A549 (cell line): ENCODE measurements around the gene GPT2. TPM values are rescaled to one million over a fixed set of nuclear protein-coding genes. Genes with fewer than 3 reads are reported as not detected.

Experiments used
- ATAC-seq, 2 experiments: fragments of 200-7000 bp in 1 of 2; fragments of >200 bp in 1 of 2; cut with Nextera tagmentation in 1 of 2; cut with Tn5 transposase in 1 of 2; 3 replicates each; pipeline versions ENCODE4 v1.8.0 to v1.9.1; 2018 to 2020; ENCODE audit warnings: mild to moderate bottlenecking in 1 of 2, moderate library complexity in 1 of 2
- CTCF ChIA-PET: fragments of 300-600 bp; sonication (Branson Sonifier 250); formaldehyde crosslinking; extraction: SDS; loops from one replicate; lab custom pipeline; 2021; ENCODE audit warnings: antibody characterized with exemption, inconsistent platforms; lab: Yijun Ruan, JAX
- POLR2A ChIA-PET: fragments of 350-600 bp; formaldehyde crosslinking; extraction: SDS; loops from one replicate; lab custom pipeline; 2021; ENCODE audit warnings: antibody characterized with exemption, inconsistent platforms; lab: Yijun Ruan, JAX
- DNase-seq, 2 experiments: peaks; one replicate each; pipeline versions ENCODE4 v3.0.0 to v3.0.0-alpha.2; 2011 to 2016; ENCODE audit warnings: low read depth in 1 of 2, low spot score in 1 of 2
- FAIRE-seq: peaks from 2 replicates; lab custom pipeline; 2011; peaks lifted over from hg19 to GRCh38; lab: Jason Lieb, UNC
- H3K27ac ChIP-seq, 2 experiments: fragments of >200 bp; sonication (Bioruptor Twin); formaldehyde crosslinking; 3 replicates each; pipeline ENCODE4 v1.5.1; 2016 to 2017
- H3K4me1 ChIP-seq: fragments of >200 bp; sonication (Bioruptor Twin); formaldehyde crosslinking; 3 replicates; pipeline ENCODE4 v1.6.1; 2016
- H3K4me2 ChIP-seq: fragments of >200 bp; sonication (Bioruptor Twin); formaldehyde crosslinking; 3 replicates; pipeline ENCODE4 v1.6.1; 2016
- H3K4me3 ChIP-seq: fragments of >200 bp; sonication (Bioruptor Twin); formaldehyde crosslinking; 3 replicates; pipeline ENCODE4 v1.5.1; 2016
- H3K9me3 ChIP-seq: fragments of >200 bp; sonication (Bioruptor Twin); formaldehyde crosslinking; 3 replicates; pipeline ENCODE4 v1.6.1; 2016
- ATOH8 ChIP-seq: fragments of 250-450 bp; sonication (Bioruptor Pico); IDR thresholded peaks from 2 replicates; pipeline ENCODE4 v1.5.0; 2020; ENCODE audit warnings: low read depth, mild to moderate bottlenecking, moderate library complexity
- E2F6 ChIP-seq: IDR thresholded peaks from 2 replicates; pipeline ENCODE4 v1.6.1; 2012; ENCODE audit warnings: low read depth, borderline replicate concordance
- EP300 ChIP-seq, 2 experiments: fragments of >200 bp; sonication (Bioruptor Twin); formaldehyde crosslinking; IDR thresholded peaks; 2 replicates in 1 of 2; 3 replicates in 1 of 2; pipeline ENCODE4 v1.6.1; 2016 to 2017
- ESRRA ChIP-seq: fragments of 150-350 bp; IDR thresholded peaks from 2 replicates; pipeline ENCODE4 v1.6.1; 2014; ENCODE audit warnings: mild to moderate bottlenecking, low read length, borderline replicate concordance
- FOSB ChIP-seq: fragments of 250-450 bp; sonication (Bioruptor Pico); IDR thresholded peaks from 2 replicates; pipeline ENCODE4 v1.5.0; 2020; ENCODE audit warnings: mild to moderate bottlenecking, moderate library complexity
- FOSL2 ChIP-seq, 2 experiments: fragments of 450-650 bp in 1 of 2; fragments of >200 bp in 1 of 2; sonication (Bioruptor Twin) in 1 of 2; formaldehyde crosslinking; IDR thresholded peaks; 2 replicates each; pipeline versions ENCODE4 v1.5.0 to v1.6.1; 2016 to 2020; ENCODE audit warnings: mild to moderate bottlenecking in 1 of 2, moderate library complexity in 1 of 2
- FOXS1 ChIP-seq: fragments of 250-450 bp; sonication (Bioruptor Pico); IDR thresholded peaks from 2 replicates; pipeline ENCODE4 v1.5.0; 2020; ENCODE audit warnings: mild to moderate bottlenecking, moderate library complexity
- GATA3 ChIP-seq: IDR thresholded peaks from 2 replicates; pipeline ENCODE4 v1.6.1; 2012; ENCODE audit warnings: borderline replicate concordance
- HDAC2 ChIP-seq: fragments of 200-600 bp; sonication (generic); IDR thresholded peaks from 2 replicates; pipeline ENCODE4 v1.6.1; 2016
- HES2 ChIP-seq: fragments of >200 bp; sonication (Bioruptor Twin); formaldehyde crosslinking; IDR thresholded peaks from 2 replicates; pipeline ENCODE4 v1.6.1; 2016
- HOXA7 ChIP-seq: fragments of 250-450 bp; sonication (Bioruptor Pico); IDR thresholded peaks from 2 replicates; pipeline ENCODE4 v1.5.0; 2020; ENCODE audit warnings: mild to moderate bottlenecking, moderate library complexity
- HOXB13 ChIP-seq: fragments of 250-450 bp; sonication (Bioruptor Pico); IDR thresholded peaks from 2 replicates; pipeline ENCODE4 v1.5.0; 2020; ENCODE audit warnings: low read depth, mild to moderate bottlenecking, moderate library complexity
- HOXB5 ChIP-seq: fragments of 250-450 bp; sonication (Bioruptor Pico); IDR thresholded peaks from 2 replicates; pipeline ENCODE4 v1.5.0; 2020; ENCODE audit warnings: mild to moderate bottlenecking, moderate library complexity
- MAX ChIP-seq: IDR thresholded peaks from 2 replicates; pipeline ENCODE4 v1.6.1; 2012
- PBX3 ChIP-seq: IDR thresholded peaks from 2 replicates; pipeline ENCODE4 v1.6.1; 2012
- PHF8 ChIP-seq: fragments of 200-600 bp; sonication (generic); IDR thresholded peaks from 2 replicates; pipeline ENCODE4 v1.6.1; 2016; ENCODE audit warnings: low read depth, mild to moderate bottlenecking, antibody characterized with exemption, moderate library complexity, borderline replicate concordance
- POLR2A ChIP-seq: IDR thresholded peaks from 2 replicates; pipeline ENCODE4 v1.6.1; 2012; ENCODE audit warnings: mild to moderate bottlenecking, low read length
- RAD21 ChIP-seq, 2 experiments: fragments of >200 bp in 1 of 2; sonication (Bioruptor Twin) in 1 of 2; formaldehyde crosslinking in 1 of 2; IDR thresholded peaks in 1 of 2; conservative IDR thresholded peaks in 1 of 2; 2 replicates in 1 of 2; 3 replicates in 1 of 2; pipeline ENCODE4 v1.6.1; 2012 to 2018; ENCODE audit warnings: inconsistent platforms in 1 of 2
- RARB ChIP-seq: fragments of 250-450 bp; sonication (Bioruptor Pico); IDR thresholded peaks from 2 replicates; pipeline ENCODE4 v1.8.0; 2021; ENCODE audit warnings: mild to moderate bottlenecking, moderate library complexity
- RCOR1 ChIP-seq: fragments of 150-350 bp; IDR thresholded peaks from 2 replicates; pipeline ENCODE4 v1.6.1; 2014; ENCODE audit warnings: antibody characterized with exemption, low read length, low read depth
- RFX5 ChIP-seq: fragments of 450-650 bp; IDR thresholded peaks from 2 replicates; pipeline ENCODE4 v1.7.1; 2014; ENCODE audit warnings: antibody characterized with exemption, mild to moderate bottlenecking, moderate library complexity
- RNF2 ChIP-seq: fragments of 200-600 bp; sonication (generic); IDR thresholded peaks from 2 replicates; pipeline ENCODE4 v1.6.1; 2016; ENCODE audit warnings: low read depth, mild to moderate bottlenecking, antibody characterized with exemption, moderate library complexity, borderline replicate concordance
- USF2 ChIP-seq: fragments of 450-650 bp; IDR thresholded peaks from 2 replicates; pipeline ENCODE4 v1.6.1; 2014; ENCODE audit warnings: antibody characterized with exemption
- ZFP36 ChIP-seq: fragments of 450-650 bp; IDR thresholded peaks from 2 replicates; pipeline ENCODE4 v1.6.1; 2014; ENCODE audit warnings: borderline replicate concordance; ENCODE audit not compliant: partially characterized antibody
- WGBS: methylation state at CpG from one replicate; pipeline ENCODE4 v1.1.6; 2017; ENCODE audit errors: missing lambda C conversion rate; 5-methylcytosine and 5-hydroxymethylcytosine counted together
- polyA plus RNA-seq, 4 experiments: library from polyadenylated mRNA; depleted of rRNA in 3 of 4; stranded (reverse); fragments of >200 nt; fragmentation: RNase III in 1 of 4; extraction: RNeasy Plus Mini Kit Qiagen cat#74134 plus additional on column Dnase treatment in 1 of 4; gene quantifications; 2 replicates in 3 of 4; 3 replicates in 1 of 4; pipeline ENCODE4 v1.2.3, GENCODE V29; 2011 to 2017

Gene GPT2
- polyA plus RNA-seq, 2 of the 4 experiments (the other 2 are of a cell fraction): 8.9 to 15.3 TPM

GRCh38 chr16:46926470-46927225, 42.5 kb downstream of the GPT2 start:
- Histone ChIP-seq H3K9me3 (no peaks in the 10 kb centered on the region), H3K4me3 (no peak overlapping the region), H3K4me1 (no peaks in the 10 kb centered on the region), H3K27ac (no peak overlapping the region), H3K4me2 (no peak overlapping the region)
- FAIRE-seq: no peak
- ChIA-PET CTCF (interaction anchor here (0.9 to 6.7 kb wide), 7 partner anchors 8 to 297 kb away, joined by 3 to 82 read pairs (median 3); no protein-coding TSS in a partner anchor), POLR2A (no interaction called here)
- DNase-seq: no peak
- WGBS: 94% methylated on average over 13 of the region's 13 CpGs
- ATAC-seq: no peak
- TF ChIP-seq PBX3 (no peak), RFX5 (no peak), HOXA7 (CRISPR knock-in tag) (no peak), FOSL2 (IDR thresholded peaks at IDR 0.05) (no peak), FOSL2 (CRISPR knock-in tag; IDR thresholded peaks at IDR 0.05) (no peak), USF2 (no peak), HOXB13 (no peak), EP300 (IDR thresholded peaks at IDR 0.05) (no peak), RARB (CRISPR knock-in tag) (no peak), POLR2A (no peak), HDAC2 (no peak), ATOH8 (CRISPR knock-in tag) (no peak), HES2 (no peak)

GRCh38 chr16:46927273-46927672, 43.1 kb downstream of the GPT2 start:
- no peak for FAIRE-seq

More at GRCh38 chr16:46927273-46927672, 43.1 kb downstream of the GPT2 start:
- Histone ChIP-seq H3K4me2 (no peak overlapping the region), H3K4me1 (no peaks in the 10 kb centered on the region), H3K9me3 (no peaks in the 10 kb centered on the region), H3K27ac (no peak overlapping the region), H3K4me3 (no peak overlapping the region)
- TF ChIP-seq RNF2 (no peak), FOSB (CRISPR knock-in tag) (no peak), HOXB13 (no peak), E2F6 (no peak), GATA3 (no peak), FOXS1 (CRISPR knock-in tag) (no peak), ZFP36 (no peak), ESRRA (no peak), RCOR1 (no peak), HOXB5 (CRISPR knock-in tag) (no peak), RAD21 (conservative IDR thresholded peaks at IDR 0.05 in 1 of 2, IDR thresholded peaks at IDR 0.05 in 1 of 2) (no peak), PHF8 (no peak), RARB (CRISPR knock-in tag) (no peak), MAX (no peak)
- 85% methylated on average over 8 of the region's 8 CpGs for WGBS
- ATAC-seq (no peak), DNase-seq (no peak)
- ChIA-PET POLR2A (no interaction called here), CTCF (interaction anchor here (1.6 to 6.7 kb wide), 5 partner anchors 8 to 79 kb away, joined by 3 to 82 read pairs (median 25); no protein-coding TSS in a partner anchor)
